HL-60/S4 (cell line): ENCODE results near the gene FAP.

Experiments
- in situ Hi-C: fragments of 300-500 bp; cut with MboI; formaldehyde crosslinking; loops from 2 replicates; pipeline ENCODE4 v1.14.3; 2022; ENCODE audit warnings: low sequenced_read_pairs

Gene FAP

GRCh38 chr2:162188451-162188850, 54.8 kb downstream of the FAP start:
- in situ Hi-C loops, result no loop called here

GRCh38 chr2:162185541-162186232, 57.6 kb downstream of the FAP start:
- in situ Hi-C loops, result no loop called here

- in situ Hi-C loops, result no loop called here
These were observed 58.3 kb downstream of the FAP start for GRCh38 chr2:162184821-162185450.

GRCh38 chr2:162184359-162184758, 58.9 kb downstream of the FAP start:
- in situ Hi-C loops, result no loop called here

- in situ Hi-C loops, result no loop called here
These were observed 60.9 kb downstream of the FAP start for GRCh38 chr2:162182395-162182794.

GRCh38 chr2:162177301-162177700, 65.9 kb downstream of the FAP start:
- in situ Hi-C loops, result no loop called here

- in situ Hi-C loops, result no loop called here
These were observed 67.5 kb downstream of the FAP start for GRCh38 chr2:162175714-162176113.

- in situ Hi-C loops, result no loop called here
These were observed 68.5 kb downstream of the FAP start for GRCh38 chr2:162174746-162175145.

GRCh38 chr2:162172802-162173370, 70.4 kb downstream of the FAP start:
- in situ Hi-C loops, result no loop called here

GRCh38 chr2:162166745-162167144, 76.5 kb downstream of the FAP start:
- in situ Hi-C loops, result no loop called here

- in situ Hi-C loops, result no loop called here
These were observed 77.1 kb downstream of the FAP start for GRCh38 chr2:162166174-162166573.

GRCh38 chr2:162164802-162165201, 78.4 kb downstream of the FAP start:
- in situ Hi-C loops, result no loop called here

GRCh38 chr2:162159446-162159845, 83.8 kb downstream of the FAP start:
- in situ Hi-C loops, result loop anchor here (10.0 kb wide), 1 partner anchor 135 kb away; no protein-coding TSS in a partner anchor

GRCh38 chr2:162156149-162156548, 87.1 kb downstream of the FAP start:
- in situ Hi-C loops, result loop anchor here (10.0 kb wide), 1 partner anchor 139 kb away; no protein-coding TSS in a partner anchor

GRCh38 chr2:162155093-162155492, 88.2 kb downstream of the FAP start:
- in situ Hi-C loops, result loop anchor here (10.0 kb wide), 1 partner anchor 140 kb away; no protein-coding TSS in a partner anchor

- in situ Hi-C loops, result loop anchor here (10.0 kb wide), 1 partner anchor 141 kb away; no protein-coding TSS in a partner anchor
These were observed 89.5 kb downstream of the FAP start for GRCh38 chr2:162153608-162154224.

- in situ Hi-C loops, result loop anchor here (10.0 kb wide), 1 partner anchor 143 kb away; no protein-coding TSS in a partner anchor
These were observed 91.1 kb downstream of the FAP start, which contains the start of gene GCG for GRCh38 chr2:162152147-162152546. Gene GCG (minus strand): TSS chr2:162152247. CDS start chr2:162149178, 3,069 bp downstream.

GRCh38 chr2:162149940-162150339, 93.3 kb downstream of the FAP start:
- in situ Hi-C loops, result loop anchor here (10.0 to 25.0 kb wide), 2 partner anchors 145 to 563 kb away; no protein-coding TSS in a partner anchor

GRCh38 chr2:162149466-162149865, 93.8 kb downstream of the FAP start:
- in situ Hi-C loops, result loop anchor here (25.0 kb wide), 1 partner anchor 562 kb away; no protein-coding TSS in a partner anchor

- in situ Hi-C loops, result loop anchor here (25.0 kb wide), 1 partner anchor 562 kb away; no protein-coding TSS in a partner anchor
These were observed 94.3 kb downstream of the FAP start for GRCh38 chr2:162148956-162149355.

- in situ Hi-C loops, result loop anchor here (25.0 kb wide), 1 partner anchor 557 kb away; no protein-coding TSS in a partner anchor
These were observed 99.3 kb downstream of the FAP start for GRCh38 chr2:162143969-162144368.
